Fibroblast of skin of right quadriceps (primary cell): ENCODE measurements around the gene ZNF99.
"Not testable (repeated sequence)": the region's sequence is repeated elsewhere in the genome, so short reads cannot be mapped to it uniquely, and the experiment has no call there.

ENCODE experiments used
- DNase-seq: peaks from one replicate; pipeline ENCODE4 v3.0.0-alpha.2; 2013

Gene ZNF99

GRCh38 chr19:22783651-22784410, at the start of gene ZNF99:
Gene ZNF99, minus strand, starts transcription at chr19:22784151. Its CDS starts 135 bp downstream, at chr19:22784016.
- no peak for DNase-seq

- DNase-seq: no peak
Observed at GRCh38 chr19:22832031-22832762, 48.2 kb upstream of the ZNF99 start, which contains the start of gene ZNF723. Gene ZNF723, plus strand, starts transcription at chr19:22832291. Its CDS starts 89 bp downstream, at chr19:22832380.

GRCh38 chr19:22831211-22831610, 47.3 kb upstream of the ZNF99 start:
- DNase-seq: no peak

GRCh38 chr19:22814124-22814523, 30.2 kb upstream of the ZNF99 start:
- no peak for DNase-seq

- DNase-seq: no peak
Observed at GRCh38 chr19:22807061-22807835, 23.3 kb upstream of the ZNF99 start.

GRCh38 chr19:22806418-22806817, 22.5 kb upstream of the ZNF99 start:
- DNase-seq: no peak

- no peak for DNase-seq
Observed at GRCh38 chr19:22797040-22797439, 13.1 kb upstream of the ZNF99 start.

GRCh38 chr19:22792863-22793262, 8.9 kb upstream of the ZNF99 start:
- not testable (repeated sequence) for DNase-seq

- no peak for DNase-seq
Observed at GRCh38 chr19:22735911-22736645, 47.9 kb downstream of the ZNF99 start.

GRCh38 chr19:22733691-22734090, 50.3 kb downstream of the ZNF99 start:
- no peak for DNase-seq

GRCh38 chr19:22728214-22728613, 55.7 kb downstream of the ZNF99 start:
- not testable (repeated sequence) for DNase-seq

GRCh38 chr19:22721533-22721932, 62.4 kb downstream of the ZNF99 start:
- not testable (repeated sequence) for DNase-seq

GRCh38 chr19:22708983-22709382, 75.0 kb downstream of the ZNF99 start:
- DNase-seq: no peak

- not testable (repeated sequence) for DNase-seq
Observed at GRCh38 chr19:22703096-22703495, 80.9 kb downstream of the ZNF99 start.

GRCh38 chr19:22702661-22703060, 81.3 kb downstream of the ZNF99 start:
- not testable (repeated sequence) for DNase-seq
